Right ventricle myocardium inferior (tissue), 1 donor: ENCODE data around the gene VDR. TPM values are rescaled to one million over a fixed set of nuclear protein-coding genes. Genes with fewer than 3 reads are reported as not detected.

Source experiments
- ATAC-seq: fragments of 200-7000 bp; cut with Tn5 transposase; one replicate; pipeline ENCODE4 v1.9.1; 2020; ENCODE audit warnings: mild to moderate bottlenecking, moderate library complexity
- DNase-seq: peaks from one replicate; pipeline ENCODE4 v3.0.0; 2021; ENCODE audit errors: missing footprints
- intact Hi-C: fragments of 100-400 bp; cut with DNase I; formaldehyde crosslinking; loops from one replicate; pipeline ENCODE4 v1.11.0; 2022
- total RNA-seq: library from RNA; stranded (reverse); fragmentation: NEBNext Ultra II Directional; extraction: Animal tissue kit (Norgen Biotek cat#: 25700); gene quantifications from one replicate; pipeline ENCODE4 v1.2.1, GENCODE V29; 2021
- donor health status: DM: no; HTN: yes; CAD: no; lungs with severe emphysema.

The VDR gene
- total RNA-seq, 1 donor from 2014 or later, result 0.35 TPM

GRCh38 chr12:47795121-47795813 is 109.5 kb downstream of the VDR start:
- ATAC-seq, result no peak
- no peak for DNase-seq
- intact Hi-C loops, result no loop called here

GRCh38 chr12:47794679-47795078 is 110.1 kb downstream of the VDR start:
- intact Hi-C loops, result no loop called here
- no peak for DNase-seq
- no peak for ATAC-seq

GRCh38 chr12:47793015-47793681 is 111.6 kb downstream of the VDR start:
- DNase-seq (no peak), ATAC-seq (no peak)
- intact Hi-C loops, result no loop called here

- no peak for ATAC-seq
- no peak for DNase-seq
- intact Hi-C loops, result no loop called here
These were observed 112.9 kb downstream of the VDR start for GRCh38 chr12:47791874-47792273.

Other genes starting within 250 kb of the VDR start
- gene RPAP3, start 199.0 kb downstream of the VDR start, total RNA-seq, result 24.4 TPM
- gene ENDOU, start 179.5 kb downstream of the VDR start, total RNA-seq, result not detected
- 37.3 TPM for gene RAPGEF3, start 146.1 kb downstream of the VDR start, total RNA-seq
- 23.2 TPM for gene SLC48A1, start 131.8 kb downstream of the VDR start, total RNA-seq
- 38.8 TPM for gene HDAC7, start 85.1 kb downstream of the VDR start, total RNA-seq
- 45.6 TPM for gene TMEM106C, start 58.6 kb upstream of the VDR start, total RNA-seq
- gene COL2A1, start 99.5 kb upstream of the VDR start, total RNA-seq, result not detected
- 7.7 TPM for gene SENP1, start 201.1 kb upstream of the VDR start, total RNA-seq
- 637 TPM for gene PFKM, start 214.4 kb upstream of the VDR start, total RNA-seq